DOHH2 (cell line): ENCODE data around the gene FSTL4.

Experiments
- EZH2phosphoT487 ChIP-seq: fragments of 200-600 bp; sonication (generic); IDR thresholded peaks from 2 replicates; pipeline ENCODE4 v1.6.1; 2017; ENCODE audit warnings: borderline replicate concordance, mild to moderate bottlenecking, antibody characterized with exemption, low read length, moderate library complexity, mixed read lengths
- TF ChIP-seq, protein P1 (sequence below): fragments of 200-600 bp; sonication (generic); IDR thresholded peaks from one replicate; pipeline ENCODE4 v1.5.1; 2014; ENCODE audit warnings: antibody characterized with exemption, mild to moderate bottlenecking, low read depth, low read length; ENCODE audit not compliant: poor library complexity, severe bottlenecking

DNA sequence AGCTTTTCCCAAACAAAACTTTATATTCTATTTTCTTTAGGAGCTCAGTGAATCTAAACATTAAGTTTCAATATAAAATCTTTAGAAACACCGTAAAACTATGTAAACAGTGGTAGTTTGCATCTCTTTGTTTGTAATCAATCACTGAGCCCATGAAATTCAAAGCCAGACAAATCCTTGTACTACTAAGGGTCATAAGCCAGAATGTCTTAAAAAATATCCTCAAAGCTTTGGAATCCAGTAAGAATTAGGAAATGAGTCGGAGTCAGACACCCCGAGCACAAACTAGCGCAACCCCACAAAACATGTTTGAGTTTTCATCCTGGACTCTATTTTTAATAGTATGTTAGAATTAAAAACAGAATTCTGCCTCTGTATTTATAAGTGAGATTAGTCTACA is 406.7 kb downstream of the FSTL4 start:
- TF ChIP-seq, protein P1, sequence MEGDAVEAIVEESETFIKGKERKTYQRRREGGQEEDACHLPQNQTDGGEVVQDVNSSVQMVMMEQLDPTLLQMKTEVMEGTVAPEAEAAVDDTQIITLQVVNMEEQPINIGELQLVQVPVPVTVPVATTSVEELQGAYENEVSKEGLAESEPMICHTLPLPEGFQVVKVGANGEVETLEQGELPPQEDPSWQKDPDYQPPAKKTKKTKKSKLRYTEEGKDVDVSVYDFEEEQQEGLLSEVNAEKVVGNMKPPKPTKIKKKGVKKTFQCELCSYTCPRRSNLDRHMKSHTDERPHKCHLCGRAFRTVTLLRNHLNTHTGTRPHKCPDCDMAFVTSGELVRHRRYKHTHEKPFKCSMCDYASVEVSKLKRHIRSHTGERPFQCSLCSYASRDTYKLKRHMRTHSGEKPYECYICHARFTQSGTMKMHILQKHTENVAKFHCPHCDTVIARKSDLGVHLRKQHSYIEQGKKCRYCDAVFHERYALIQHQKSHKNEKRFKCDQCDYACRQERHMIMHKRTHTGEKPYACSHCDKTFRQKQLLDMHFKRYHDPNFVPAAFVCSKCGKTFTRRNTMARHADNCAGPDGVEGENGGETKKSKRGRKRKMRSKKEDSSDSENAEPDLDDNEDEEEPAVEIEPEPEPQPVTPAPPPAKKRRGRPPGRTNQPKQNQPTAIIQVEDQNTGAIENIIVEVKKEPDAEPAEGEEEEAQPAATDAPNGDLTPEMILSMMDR = no peak
- TF ChIP-seq EZH2phosphoT487 = no peak
